CD14-positive monocyte (primary cell): Measurements from ENCODE around the gene LAG3. TPM values are rescaled to one million over a fixed set of nuclear protein-coding genes. Genes with fewer than 3 reads are reported as not detected.

Experiments
- DNase-seq, 3 donors: peaks; one replicate each; pipeline ENCODE4 v3.0.0-alpha.2; 2011 to 2022
- H2AFZ ChIP-seq: 2 replicates; pipeline ENCODE4 v1.6.0; 2012; ENCODE audit warnings: mild to moderate bottlenecking, low read depth, low read length, inconsistent platforms; ENCODE audit not compliant: insufficient read depth, poor library complexity, severe bottlenecking
- H3K27ac ChIP-seq, 2 donors: 1 replicate in 1 of 2; 2 replicates in 1 of 2; pipeline ENCODE4 v1.5.1; 2012 to 2013; ENCODE audit warnings: low read length in 2 of 2, control low read depth in 1 of 2, inconsistent platforms in 1 of 2, low read depth in 1 of 2, mild to moderate bottlenecking in 1 of 2
- H3K27me3 ChIP-seq, 2 donors: one replicate each; pipeline versions ENCODE4 v1.6.0 to v1.6.1; 2011 to 2013; ENCODE audit warnings: low read length in 2 of 2; ENCODE audit not compliant: control insufficient read depth in 2 of 2, insufficient read depth in 2 of 2
- H3K36me3 ChIP-seq, 2 donors: replicated peaks in 1 of 2; 1 replicate in 1 of 2; 2 replicates in 1 of 2; pipeline versions ENCODE4 v1.5.1 to v1.6.1; 2012 to 2013; ENCODE audit warnings: low read length in 2 of 2, control low read depth in 1 of 2, inconsistent platforms in 1 of 2, mild to moderate bottlenecking in 1 of 2; ENCODE audit not compliant: insufficient read depth in 2 of 2, control insufficient read depth in 1 of 2
- H3K4me1 ChIP-seq, 2 donors: 1 replicate in 1 of 2; 2 replicates in 1 of 2; pipeline versions ENCODE4 v1.5.1 to v1.6.1; 2012 to 2013; ENCODE audit warnings: low read length in 2 of 2, control low read depth in 1 of 2, inconsistent platforms in 1 of 2, mild to moderate bottlenecking in 1 of 2, moderate library complexity in 1 of 2; ENCODE audit not compliant: insufficient read depth in 2 of 2, control insufficient read depth in 1 of 2
- H3K4me2 ChIP-seq: replicated peaks from 2 replicates; pipeline ENCODE3; 2012; ENCODE audit warnings: low read length, moderate library complexity, mild to moderate bottlenecking; ENCODE audit not compliant: poor library complexity, severe bottlenecking; ENCODE audit errors: extremely low read depth
- H3K4me3 ChIP-seq, 3 experiments: fragments of 200-600 bp in 1 of 3; sonication (generic) in 1 of 3; replicated peaks in 1 of 3; 1 replicate in 2 of 3; 2 replicates in 1 of 3; pipeline ENCODE4 v1.5.1; 2011 to 2013; ENCODE audit warnings: low read length in 3 of 3, mild to moderate bottlenecking in 3 of 3, control low read depth in 2 of 3, low read depth in 2 of 3, inconsistent platforms in 1 of 3, moderate library complexity in 1 of 3
- H3K79me2 ChIP-seq: 2 replicates; pipeline ENCODE4 v1.6.0; 2012; ENCODE audit warnings: mild to moderate bottlenecking, control low read depth, inconsistent platforms, low read length, moderate library complexity; ENCODE audit not compliant: insufficient read depth
- H3K9ac ChIP-seq: 2 replicates; pipeline ENCODE4 v1.6.0; 2017; ENCODE audit warnings: low read length, mild to moderate bottlenecking; ENCODE audit not compliant: insufficient read depth, poor library complexity, severe bottlenecking
- H3K9me3 ChIP-seq, 2 donors: replicated peaks in 1 of 2; 1 replicate in 1 of 2; 2 replicates in 1 of 2; pipeline versions ENCODE4 v1.5.1 to v1.6.1; 2012 to 2013; ENCODE audit warnings: low read length in 2 of 2, control low read depth in 1 of 2; ENCODE audit not compliant: control insufficient read depth in 1 of 2, insufficient read depth in 1 of 2
- H4K20me1 ChIP-seq: 2 replicates; pipeline ENCODE4 v1.6.0; 2012; ENCODE audit warnings: mild to moderate bottlenecking, low read length, control low read depth, moderate library complexity; ENCODE audit not compliant: insufficient read depth
- H3K27ac Mint-ChIP-seq, 7 donors: one replicate each; pipeline ENCODE4 v1.8.0; 2020; ENCODE audit warnings: mild to moderate bottlenecking in 7 of 7, mixed read lengths in 7 of 7, moderate library complexity in 6 of 7, inconsistent platforms in 2 of 7
- H3K27me3 Mint-ChIP-seq, 3 donors: one replicate each; pipeline ENCODE4 v1.8.0; 2021 to 2022; ENCODE audit warnings: low read depth in 3 of 3, mild to moderate bottlenecking in 3 of 3, mixed read lengths in 3 of 3, moderate library complexity in 3 of 3, inconsistent platforms in 1 of 3
- H3K36me3 Mint-ChIP-seq, 2 donors: one replicate each; pipeline ENCODE4 v1.8.0; 2020; ENCODE audit warnings: mixed read lengths in 2 of 2, inconsistent platforms in 1 of 2, mild to moderate bottlenecking in 1 of 2
- H3K4me1 Mint-ChIP-seq: one replicate; pipeline ENCODE4 v1.8.0; 2020; ENCODE audit warnings: mild to moderate bottlenecking, mixed read lengths
- H3K4me3 Mint-ChIP-seq, 2 donors: one replicate each; pipeline ENCODE4 v1.8.0; 2020; ENCODE audit warnings: mild to moderate bottlenecking in 2 of 2, mixed read lengths in 2 of 2, moderate library complexity in 1 of 2
- H3K9me3 Mint-ChIP-seq, 7 donors: one replicate each; pipeline ENCODE4 v1.8.0; 2020 to 2022; ENCODE audit warnings: mixed read lengths in 7 of 7, mild to moderate bottlenecking in 6 of 7, moderate library complexity in 6 of 7, inconsistent platforms in 2 of 7
- CTCF ChIP-seq: fragments of 200-600 bp; IDR thresholded peaks from one replicate; pipeline ENCODE4 v1.8.0; 2022; ENCODE audit warnings: antibody characterized with exemption, mild to moderate bottlenecking
- WGBS: methylation state at CpG from one replicate; pipeline ENCODE4 v1.1.5; 2013; ENCODE audit warnings: missing lambda C conversion rate; ENCODE audit not compliant: insufficient coverage; 5-methylcytosine and 5-hydroxymethylcytosine counted together
- intact Hi-C, 2 donors: fragments of 100-400 bp; cut with micrococcal nuclease; formaldehyde crosslinking; loops; one replicate each; pipeline versions ENCODE4 v1.15.0 to v1.15.1; 2023
- polyA plus RNA-seq, 3 donors: library from polyadenylated mRNA; depleted of rRNA in 1 of 3; unstranded in 2 of 3; stranded (reverse) in 1 of 3; fragments of 300-500 nt in 2 of 3; fragments of >200 nt in 1 of 3; fragmentation: Illumina TruSeq in 2 of 3; gene quantifications; 1 replicate in 2 of 3; 2 replicates in 1 of 3; pipeline ENCODE4 v1.2.3, GENCODE V29; 2012 to 2021

Gene LAG3
- polyA plus RNA-seq, 3 donors, result 0.04 TPM; not detected in 2

- Mint-ChIP-seq H3K36me3 (peaks cover 0 to 2% of the 10 kb centered on the region in 2 donors), H3K9me3 (no peaks in the 10 kb centered on the region), H3K27ac (peak overlapping the region in 2 of 7 donors; percentile 14 to 85), H3K4me1 (peaks cover 54% of the 10 kb centered on the region), H3K4me3 (no peak overlapping the region), H3K27me3 (peaks cover under 1 to 2% (median 1%) of the 10 kb centered on the region in 3 donors)
- Histone ChIP-seq H3K4me3 (no peak overlapping the region), H3K4me1 (peaks cover 52 to 67% of the 10 kb centered on the region in 2 donors), H3K9ac (no peak overlapping the region), H3K79me2 (no peaks in the 10 kb centered on the region), H2AFZ (no peak overlapping the region), H3K9me3 (no peaks in the 10 kb centered on the region), H3K36me3 (no peaks in the 10 kb centered on the region), H3K27me3 (no peaks in the 10 kb centered on the region), H3K27ac (peak overlapping the region in 1 of 2 donors; percentile 69), H3K4me2 (no peak overlapping the region), H4K20me1 (no peaks in the 10 kb centered on the region)
- 93% methylated on average over 7 of the region's 9 CpGs for WGBS
- TF ChIP-seq CTCF, result no peak
- DNase-seq, result no peak
- intact Hi-C loops, result no loop called here
Measured at GRCh38 chr12:6783828-6784227, 11.5 kb downstream of the LAG3 start.

GRCh38 chr12:6784296-6784695, 12.0 kb downstream of the LAG3 start:
- Mint-ChIP-seq H3K36me3 (peaks cover 0 to 2% of the 10 kb centered on the region in 2 donors), H3K4me1 (peaks cover 55% of the 10 kb centered on the region), H3K9me3 (no peaks in the 10 kb centered on the region), H3K27me3 (peaks cover 0 to 2% (median 1%) of the 10 kb centered on the region in 3 donors), H3K27ac (peak overlapping the region; percentile 71 to 89 (median 77)), H3K4me3 (peak overlapping the region in 1 of 2 donors; percentile 72)
- H3K79me2 ChIP-seq, result peaks cover under 1% of the 10 kb centered on the region
- H3K9me3 ChIP-seq, result no peaks in the 10 kb centered on the region
- no peak for TF ChIP-seq CTCF
- H4K20me1 ChIP-seq, result no peaks in the 10 kb centered on the region
- H3K36me3 ChIP-seq, result no peaks in the 10 kb centered on the region
- H2AFZ ChIP-seq, result peak overlapping the region; percentile 68
- H3K4me2 ChIP-seq, result peak overlapping the region; percentile 55
- peak overlapping the region; percentile 29 to 69 for H3K27ac ChIP-seq
- intact Hi-C loops, result no loop called here
- 91% methylated on average over 4 of the region's 5 CpGs for WGBS
- no peaks in the 10 kb centered on the region for H3K27me3 ChIP-seq
- DNase-seq, result peak in 1 of 3 donors; percentile 58
- peak overlapping the region; percentile 29 for H3K9ac ChIP-seq
- peak overlapping the region in 1 of 3 experiments; percentile 50 for H3K4me3 ChIP-seq
- peaks cover 56 to 67% of the 10 kb centered on the region in 2 donors for H3K4me1 ChIP-seq
